ENCODE results near the gene SDC3.

The SDC3 gene

GRCh38 chr1:30896905-30897304 is 11.7 kb downstream of the SDC3 start:
- Histone ChIP-seq H3K27ac (no peak overlapping the region), H3K4me3 (no peak overlapping the region)
- no peak for DNase-seq (ENCODE audit: low spot score)
- TF ChIP-seq, protein P1, sequence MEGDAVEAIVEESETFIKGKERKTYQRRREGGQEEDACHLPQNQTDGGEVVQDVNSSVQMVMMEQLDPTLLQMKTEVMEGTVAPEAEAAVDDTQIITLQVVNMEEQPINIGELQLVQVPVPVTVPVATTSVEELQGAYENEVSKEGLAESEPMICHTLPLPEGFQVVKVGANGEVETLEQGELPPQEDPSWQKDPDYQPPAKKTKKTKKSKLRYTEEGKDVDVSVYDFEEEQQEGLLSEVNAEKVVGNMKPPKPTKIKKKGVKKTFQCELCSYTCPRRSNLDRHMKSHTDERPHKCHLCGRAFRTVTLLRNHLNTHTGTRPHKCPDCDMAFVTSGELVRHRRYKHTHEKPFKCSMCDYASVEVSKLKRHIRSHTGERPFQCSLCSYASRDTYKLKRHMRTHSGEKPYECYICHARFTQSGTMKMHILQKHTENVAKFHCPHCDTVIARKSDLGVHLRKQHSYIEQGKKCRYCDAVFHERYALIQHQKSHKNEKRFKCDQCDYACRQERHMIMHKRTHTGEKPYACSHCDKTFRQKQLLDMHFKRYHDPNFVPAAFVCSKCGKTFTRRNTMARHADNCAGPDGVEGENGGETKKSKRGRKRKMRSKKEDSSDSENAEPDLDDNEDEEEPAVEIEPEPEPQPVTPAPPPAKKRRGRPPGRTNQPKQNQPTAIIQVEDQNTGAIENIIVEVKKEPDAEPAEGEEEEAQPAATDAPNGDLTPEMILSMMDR (IDR thresholded peaks at IDR 0.05), result no peak

- no peak for DNase-seq (ENCODE audit: low spot score)
Measured at GRCh38 chr1:30895944-30896660, 12.5 kb downstream of the SDC3 start.

GRCh38 chr1:30895382-30895943 is 13.1 kb downstream of the SDC3 start:
- TF ChIP-seq, protein P1 (IDR thresholded peaks at IDR 0.05), result no peak
- Histone ChIP-seq H3K4me3 (no peak overlapping the region), H3K27ac (peak overlapping the region in 1 of 2 donors; percentile 51)
- no peak for DNase-seq (ENCODE audit: low spot score)

More at GRCh38 chr1:30895944-30896660, 12.5 kb downstream of the SDC3 start:
- Histone ChIP-seq H3K4me3 (no peak overlapping the region), H3K27ac (peak overlapping the region in 1 of 2 donors; percentile 51)
- TF ChIP-seq, protein P1 (IDR thresholded peaks at IDR 0.05), result no peak

DNA sequence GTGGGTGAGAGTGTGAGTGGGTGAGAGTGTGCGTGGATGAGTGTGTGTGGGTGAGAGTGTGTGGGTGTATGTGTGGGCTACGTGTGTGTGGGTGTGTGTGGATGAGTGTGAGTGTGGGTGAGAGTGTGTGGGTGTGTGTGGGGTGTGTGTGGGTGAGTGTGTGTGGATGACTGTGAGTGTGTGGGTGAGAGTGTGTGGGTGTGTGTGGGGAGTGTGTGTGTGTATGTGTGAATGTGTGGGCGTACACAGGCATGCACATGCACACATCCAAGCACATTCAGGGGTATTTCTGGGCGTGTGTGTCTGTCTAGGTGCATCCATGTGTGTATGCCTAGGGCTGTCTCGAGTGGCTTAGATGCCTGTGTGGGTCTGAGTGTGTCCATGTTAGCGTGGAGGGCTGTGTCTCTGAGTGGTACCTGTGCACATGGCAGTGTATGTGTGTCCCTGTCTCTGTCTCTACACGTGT is 14.0 kb downstream of the SDC3 start:
- no peak for DNase-seq (ENCODE audit: low spot score)
- Histone ChIP-seq H3K4me3 (no peak overlapping the region), H3K27ac (no peak overlapping the region)
- TF ChIP-seq, protein P1 (IDR thresholded peaks at IDR 0.05), result no peak

DNA sequence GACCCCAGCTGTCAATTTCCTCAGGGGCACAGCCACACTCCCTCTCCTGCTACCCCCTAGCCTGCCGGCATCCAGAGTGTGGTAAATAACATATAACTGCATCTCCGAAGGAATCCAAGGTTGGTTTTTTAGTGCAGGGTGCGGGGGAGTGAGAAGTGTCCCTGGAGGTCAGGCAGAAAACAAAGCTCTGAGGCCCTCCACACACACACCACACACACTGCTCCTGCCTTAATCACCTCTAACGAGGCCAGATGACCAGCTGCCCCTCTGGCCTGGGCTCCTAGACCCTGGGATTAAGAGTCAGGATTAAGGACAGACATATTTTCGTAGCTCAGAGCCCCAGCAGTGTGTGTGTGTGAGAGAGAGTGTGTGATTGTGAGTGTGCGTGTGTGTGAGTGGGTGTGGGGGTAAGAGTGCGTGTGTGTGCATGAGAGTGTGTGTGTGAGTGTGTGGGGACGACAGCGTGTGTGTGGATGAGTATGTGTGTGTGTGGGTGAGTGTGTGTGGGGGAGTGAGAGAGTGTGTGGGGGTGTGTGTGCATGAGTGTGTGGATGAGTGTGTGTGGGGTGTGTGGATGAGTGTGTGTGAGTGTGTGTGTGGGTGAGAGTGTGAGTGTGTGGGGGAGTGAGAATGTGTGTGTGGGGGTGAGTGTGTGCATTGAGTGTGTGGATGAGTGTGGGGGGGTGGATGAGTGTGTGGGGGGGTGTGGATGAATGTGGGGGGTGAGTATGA is 14.6 kb downstream of the SDC3 start:
- Histone ChIP-seq H3K4me3 (no peak overlapping the region), H3K27ac (peak overlapping the region in 1 of 2 donors; percentile 31)
- no peak for DNase-seq (ENCODE audit: low spot score)
- TF ChIP-seq, protein P1 (IDR thresholded peaks at IDR 0.05), result no peak

DNA sequence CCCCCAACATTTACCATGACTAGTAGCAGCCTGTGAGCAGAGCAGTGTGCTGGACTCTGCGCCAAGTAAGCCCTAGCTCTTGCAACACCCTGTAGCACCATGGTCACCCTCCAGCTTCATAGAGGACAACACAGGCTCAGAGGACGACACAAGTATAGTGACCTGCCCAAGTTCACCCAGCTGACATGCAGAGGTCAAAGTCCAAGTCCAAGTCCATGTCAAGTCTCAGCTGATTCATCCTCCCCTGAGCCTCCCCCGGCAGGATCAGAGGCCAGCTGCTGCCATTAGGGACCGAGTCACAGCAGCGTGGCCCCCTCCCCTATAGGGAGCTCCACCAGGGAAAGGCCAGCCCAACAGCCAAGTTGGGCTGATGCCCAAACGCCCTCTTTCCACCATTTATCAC is 15.9 kb downstream of the SDC3 start:
- no peak for DNase-seq (ENCODE audit: low spot score)
- H3K4me3 ChIP-seq, result no peak overlapping the region
- peak overlapping the region in 1 of 2 donors; percentile 33 for H3K27ac ChIP-seq
- TF ChIP-seq, protein P1 (IDR thresholded peaks at IDR 0.05), result no peak

Data from coronary artery (tissue), 2 donors.